GM18907 (cell line): Measurements from ENCODE around the gene HOTAIR.

ENCODE experiments used
- ATAC-seq: cut with Tn5 transposase; IDR thresholded peaks from one replicate; pipeline ENCODE4 v1.9.1; 2021; ENCODE audit warnings: mild to moderate bottlenecking, moderate library complexity; ENCODE audit not compliant: unreplicated experiment

The HOTAIR gene

GRCh38 chr12:53963005-53963404 is 11.7 kb downstream of the HOTAIR start:
- ATAC-seq, result no peak

- ATAC-seq, result no peak
Observed at GRCh38 chr12:53961025-53961761, 13.6 kb downstream of the HOTAIR start.

GRCh38 chr12:53960187-53961024 is 14.3 kb downstream of the HOTAIR start:
- no peak for ATAC-seq

- no peak for ATAC-seq
Observed at GRCh38 chr12:53959314-53959713, 15.4 kb downstream of the HOTAIR start.

- no peak for ATAC-seq
Observed at GRCh38 chr12:53958128-53958527, 16.6 kb downstream of the HOTAIR start.

- ATAC-seq, result no peak
Observed at GRCh38 chr12:53956914-53957536, 17.7 kb downstream of the HOTAIR start.

- ATAC-seq, result no peak
Observed at GRCh38 chr12:53956251-53956887, 18.4 kb downstream of the HOTAIR start.

GRCh38 chr12:53955776-53956250 is 18.9 kb downstream of the HOTAIR start:
- no peak for ATAC-seq

GRCh38 chr12:53955036-53955775 is 19.5 kb downstream of the HOTAIR start:
- no peak for ATAC-seq

GRCh38 chr12:53954694-53955035 is 20.1 kb downstream of the HOTAIR start, which contains the start of gene HOXC12:
Gene HOXC12 (plus strand): TSS chr12:53954903. CDS start chr12:53954930, 27 bp downstream.
- ATAC-seq, result no peak

- ATAC-seq, result no peak
Observed at GRCh38 chr12:53953831-53954693, 20.7 kb downstream of the HOTAIR start.

GRCh38 chr12:53952871-53953734 is 21.7 kb downstream of the HOTAIR start:
- no peak for ATAC-seq

- no peak for ATAC-seq
Observed at GRCh38 chr12:53952335-53952694, 22.4 kb downstream of the HOTAIR start.

- ATAC-seq, result no peak
Observed at GRCh38 chr12:53951577-53952334, 23.0 kb downstream of the HOTAIR start.

- no peak for ATAC-seq
Observed at GRCh38 chr12:53950789-53951576, 23.8 kb downstream of the HOTAIR start.

- no peak for ATAC-seq
Observed at GRCh38 chr12:53950437-53950773, 24.3 kb downstream of the HOTAIR start.
